ENCODE measurements around the gene ELANE. TPM values are rescaled to one million over a fixed set of nuclear protein-coding genes. Genes with fewer than 3 reads are reported as not detected.

The ELANE gene
- total RNA-seq, 4 donors from 2014 or later, result 2.4 to 2.8 TPM; not detected in 2

DNA sequence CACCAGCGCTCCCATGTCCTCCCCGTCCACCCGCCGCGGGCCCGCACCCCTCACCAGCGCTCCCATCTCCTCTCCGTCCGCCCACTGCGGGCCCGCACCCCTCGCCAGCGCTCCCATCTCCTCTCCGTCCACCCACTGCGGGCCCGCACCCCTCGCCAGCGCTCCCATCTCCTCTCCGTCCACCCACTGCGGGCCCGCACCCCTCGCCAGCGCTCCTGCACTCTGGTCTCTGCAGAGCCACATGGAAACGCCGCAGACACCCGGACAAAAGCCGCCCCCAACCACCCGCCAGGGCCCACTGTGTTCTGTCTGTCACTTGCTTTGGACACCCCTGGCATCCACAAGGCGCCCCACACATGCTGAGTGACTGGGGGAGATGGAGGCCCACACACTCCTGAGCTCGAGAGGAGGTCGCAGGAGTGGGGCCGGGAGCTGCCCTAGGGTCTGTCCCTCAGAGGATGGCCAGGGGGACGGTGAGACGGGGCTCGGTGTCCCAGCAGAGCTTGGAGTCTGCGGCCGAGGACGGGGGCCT, 14.7 kb downstream of the ELANE start:
- TF ChIP-seq, protein P1, sequence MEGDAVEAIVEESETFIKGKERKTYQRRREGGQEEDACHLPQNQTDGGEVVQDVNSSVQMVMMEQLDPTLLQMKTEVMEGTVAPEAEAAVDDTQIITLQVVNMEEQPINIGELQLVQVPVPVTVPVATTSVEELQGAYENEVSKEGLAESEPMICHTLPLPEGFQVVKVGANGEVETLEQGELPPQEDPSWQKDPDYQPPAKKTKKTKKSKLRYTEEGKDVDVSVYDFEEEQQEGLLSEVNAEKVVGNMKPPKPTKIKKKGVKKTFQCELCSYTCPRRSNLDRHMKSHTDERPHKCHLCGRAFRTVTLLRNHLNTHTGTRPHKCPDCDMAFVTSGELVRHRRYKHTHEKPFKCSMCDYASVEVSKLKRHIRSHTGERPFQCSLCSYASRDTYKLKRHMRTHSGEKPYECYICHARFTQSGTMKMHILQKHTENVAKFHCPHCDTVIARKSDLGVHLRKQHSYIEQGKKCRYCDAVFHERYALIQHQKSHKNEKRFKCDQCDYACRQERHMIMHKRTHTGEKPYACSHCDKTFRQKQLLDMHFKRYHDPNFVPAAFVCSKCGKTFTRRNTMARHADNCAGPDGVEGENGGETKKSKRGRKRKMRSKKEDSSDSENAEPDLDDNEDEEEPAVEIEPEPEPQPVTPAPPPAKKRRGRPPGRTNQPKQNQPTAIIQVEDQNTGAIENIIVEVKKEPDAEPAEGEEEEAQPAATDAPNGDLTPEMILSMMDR (IDR thresholded peaks at IDR 0.05; ENCODE audit: low read depth), result no peak

DNA sequence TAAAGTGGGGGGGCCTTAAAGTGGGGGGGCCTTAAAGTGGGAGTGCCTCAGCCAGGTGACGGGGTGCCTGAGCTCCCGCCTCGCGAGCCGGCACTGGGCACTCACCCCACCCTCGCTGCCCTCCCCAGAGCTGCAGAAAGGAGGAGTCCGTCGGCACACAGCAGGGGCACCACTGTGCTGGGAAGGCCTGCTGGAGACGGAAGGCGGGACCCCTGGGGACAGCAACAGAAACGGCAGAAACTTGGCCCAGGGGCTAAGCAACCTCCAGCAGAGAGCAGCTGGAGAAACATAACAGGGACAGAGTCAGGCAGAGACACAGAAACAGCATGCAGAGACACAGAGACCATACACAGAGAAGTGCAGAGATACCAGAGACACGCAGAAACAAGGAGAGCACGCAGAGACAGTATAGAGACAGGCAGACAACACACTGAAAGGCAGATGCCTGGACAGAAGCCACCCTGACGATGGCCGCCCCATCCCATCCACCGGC, 15.2 kb downstream of the ELANE start:
- TF ChIP-seq, protein P1 (IDR thresholded peaks at IDR 0.05; ENCODE audit: low read depth), result no peak

DNA sequence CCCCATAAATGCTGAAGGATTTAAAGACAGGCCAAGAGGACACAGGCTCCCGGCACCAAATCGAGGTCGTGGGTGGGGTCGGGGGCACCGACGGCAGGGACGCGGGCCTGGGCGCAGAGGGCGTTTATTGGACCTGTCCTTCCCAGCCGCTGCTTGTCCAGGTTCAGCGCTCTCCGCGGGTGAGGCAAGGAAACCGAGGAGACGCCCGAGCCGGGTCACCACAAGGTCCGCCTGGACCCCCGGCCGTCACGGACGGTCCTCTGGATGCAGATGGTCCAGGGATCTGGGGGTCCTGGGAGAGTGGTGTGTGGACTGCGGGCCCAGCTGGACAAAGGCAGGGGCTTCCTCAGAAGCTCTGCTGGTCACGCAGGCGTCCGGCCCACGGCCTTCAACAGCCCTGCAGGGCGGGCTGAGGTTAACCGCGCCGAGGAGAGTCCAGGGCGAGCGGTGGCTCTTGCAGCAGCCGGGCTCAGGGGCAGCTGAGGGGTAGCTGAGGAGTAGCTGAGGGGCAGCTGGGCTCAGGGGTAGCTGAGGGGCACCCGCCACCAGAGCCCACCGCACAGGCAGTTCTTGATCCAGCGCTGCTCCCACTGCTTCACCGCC, 15.9 kb downstream of the ELANE start:
- TF ChIP-seq, protein P1 (IDR thresholded peaks at IDR 0.05; ENCODE audit: low read depth), result no peak

DNA sequence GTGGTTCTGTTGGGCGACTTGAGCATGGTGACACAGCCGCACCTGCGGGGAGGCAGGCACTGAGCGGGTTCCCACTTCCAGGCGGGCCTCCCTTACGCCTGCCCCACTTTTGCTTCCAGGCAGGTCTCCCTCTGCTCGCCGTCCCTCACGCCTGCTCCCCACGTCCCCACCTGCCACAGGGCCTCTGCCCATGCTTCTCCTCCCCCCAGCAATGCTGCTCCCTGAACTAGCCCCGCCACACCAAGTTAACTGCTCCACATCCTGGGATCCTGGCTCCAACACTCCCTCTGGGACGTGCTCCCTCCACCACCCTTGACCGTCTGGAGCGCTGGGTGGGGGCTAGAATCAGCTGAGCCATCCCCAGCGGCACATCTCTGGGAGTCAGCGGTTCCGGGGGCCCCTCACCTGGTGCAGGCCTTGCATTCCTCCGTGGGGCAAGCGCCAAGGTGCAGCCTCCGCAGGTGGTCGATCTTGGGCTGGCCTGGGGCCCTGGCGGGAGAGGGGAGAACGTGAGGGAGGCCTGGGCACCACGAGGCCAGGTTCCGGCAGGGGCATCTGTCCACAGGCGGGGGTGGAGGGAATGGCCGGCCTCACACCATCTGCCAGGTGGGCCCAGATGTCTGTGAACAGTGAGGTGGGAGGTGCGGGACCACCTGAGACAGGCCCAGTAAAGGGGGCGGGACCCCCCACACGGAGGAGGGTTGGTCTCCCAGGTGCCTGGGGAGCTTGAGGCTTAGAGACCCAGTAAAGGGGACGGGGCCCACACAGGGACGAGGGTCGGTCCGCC, 16.5 kb downstream of the ELANE start:
- TF ChIP-seq, protein P1 (IDR thresholded peaks at IDR 0.05; ENCODE audit: low read depth), result no peak

DNA sequence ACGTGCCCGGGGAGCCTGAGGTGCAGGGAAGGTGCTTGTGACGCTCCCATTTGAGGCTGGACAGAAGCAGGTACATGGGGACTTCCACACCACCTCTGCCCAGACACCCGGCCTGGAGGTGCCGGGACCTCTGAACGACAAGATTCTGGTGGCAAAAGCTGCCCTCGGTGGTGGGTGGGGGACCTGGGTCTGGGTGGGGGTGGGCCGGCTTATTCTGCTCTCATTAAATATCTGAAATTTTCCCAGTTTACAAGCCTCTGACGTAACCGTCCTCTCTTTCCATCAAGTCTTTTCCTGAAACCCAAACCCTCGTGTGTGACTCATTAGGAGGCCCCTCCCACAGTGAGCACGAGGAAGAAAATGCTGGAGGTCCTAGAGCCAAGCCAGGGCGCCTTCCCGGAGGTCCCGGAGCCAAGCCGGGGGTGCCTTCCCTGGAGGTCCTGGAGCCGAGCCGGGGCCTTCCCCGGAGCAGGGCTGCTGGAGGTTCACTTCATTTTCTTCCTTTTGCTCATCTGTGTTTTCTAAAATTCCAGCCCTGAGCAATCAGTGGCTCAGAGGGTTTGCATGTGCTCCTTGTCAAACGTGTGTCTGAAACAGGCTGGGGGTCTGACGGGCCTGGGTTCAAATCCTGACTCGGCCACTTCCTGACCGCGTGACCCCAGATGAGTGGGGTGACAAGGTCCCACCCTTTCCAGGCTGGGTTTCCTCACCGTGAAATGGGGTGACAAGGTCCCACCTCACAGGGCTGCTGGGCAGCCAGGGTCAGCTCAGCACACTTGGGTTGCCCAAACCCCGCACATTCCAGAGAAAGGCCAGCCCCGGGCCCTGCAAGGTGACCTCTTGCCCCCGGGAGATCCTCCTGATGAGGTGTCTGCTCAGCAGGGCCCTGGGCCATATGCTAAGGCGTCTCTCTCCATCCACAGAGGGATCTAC, 17.4 kb downstream of the ELANE start:
- TF ChIP-seq, protein P1 (IDR thresholded peaks at IDR 0.05; ENCODE audit: low read depth), result no peak

DNA sequence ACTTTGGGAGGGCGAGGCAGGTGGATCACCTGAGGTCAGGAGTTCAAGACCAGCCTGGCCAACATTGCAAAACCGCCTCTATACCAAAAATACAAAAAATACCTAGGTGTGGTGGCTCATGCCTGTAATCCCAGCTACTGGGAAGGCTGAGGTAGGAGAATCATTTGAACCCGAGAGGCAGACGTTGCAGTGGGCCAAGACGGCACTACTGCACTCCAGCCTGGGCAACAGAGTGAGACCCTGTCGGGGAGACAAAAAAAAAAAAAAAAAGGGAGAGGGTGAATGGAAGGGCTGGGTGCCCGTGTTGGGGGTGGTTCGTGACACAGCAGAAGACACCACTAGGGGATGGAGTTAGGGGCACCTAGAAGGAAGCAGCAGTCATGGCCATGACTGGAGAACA, 18.2 kb downstream of the ELANE start:
- TF ChIP-seq, protein P1 (IDR thresholded peaks at IDR 0.05; ENCODE audit: low read depth), result no peak
